ENCODE results near the gene YJEFN3.

YJEFN3 gene

GRCh38 chr19:19534556-19535265 is 6.0 kb downstream of the YJEFN3 start:
- no peak for TF ChIP-seq CTCF (IDR thresholded peaks at IDR 0.05; ENCODE audit: low read depth, low read length, missing control alignments)
- DNase-seq (ENCODE audit: extremely low read depth, low read depth) = no peak
- no peak overlapping the region for H3K4me3 ChIP-seq (replicated peaks; ENCODE audit: low read depth, low read length)

GRCh38 chr19:19535311-19536191 is 6.8 kb downstream of the YJEFN3 start:
- no peak for TF ChIP-seq CTCF (IDR thresholded peaks at IDR 0.05; ENCODE audit: low read depth, low read length, missing control alignments)
- no peak for DNase-seq (ENCODE audit: extremely low read depth, low read depth)

GRCh38 chr19:19537075-19538048 is 8.7 kb downstream of the YJEFN3 start:
- no peak for TF ChIP-seq CTCF (IDR thresholded peaks at IDR 0.05; ENCODE audit: low read depth, low read length, missing control alignments)
- DNase-seq (ENCODE audit: extremely low read depth, low read depth) = no peak
- no peak overlapping the region for H3K4me3 ChIP-seq (replicated peaks; ENCODE audit: low read depth, low read length)

More at GRCh38 chr19:19535311-19536191, 6.8 kb downstream of the YJEFN3 start:
- no peak overlapping the region for H3K4me3 ChIP-seq (replicated peaks; ENCODE audit: low read depth, low read length)

- peak within 1 kb of the TSS; percentile 29 for H3K4me3 ChIP-seq (replicated peaks; ENCODE audit: low read depth, low read length)
- DNase-seq (ENCODE audit: extremely low read depth, low read depth) = no peak
- TF ChIP-seq CTCF (IDR thresholded peaks at IDR 0.05; ENCODE audit: low read depth, low read length, missing control alignments) = no peak
Measured at GRCh38 chr19:19538061-19538784, 9.5 kb downstream of the YJEFN3 start, which contains the start of gene CILP2. Gene CILP2 (plus strand): TSS chr19:19538265. CDS start chr19:19538350, 85 bp downstream.

GRCh38 chr19:19538785-19539166 is 10.1 kb downstream of the YJEFN3 start:
- no peak for TF ChIP-seq CTCF (IDR thresholded peaks at IDR 0.05; ENCODE audit: low read depth, low read length, missing control alignments)
- no peak overlapping the region for H3K4me3 ChIP-seq (replicated peaks; ENCODE audit: low read depth, low read length)
- DNase-seq (ENCODE audit: extremely low read depth, low read depth) = no peak

- TF ChIP-seq CTCF (IDR thresholded peaks at IDR 0.05; ENCODE audit: low read depth, low read length, missing control alignments) = no peak
- H3K4me3 ChIP-seq (replicated peaks; ENCODE audit: low read depth, low read length) = no peak overlapping the region
- no peak for DNase-seq (ENCODE audit: extremely low read depth, low read depth)
Measured at GRCh38 chr19:19539698-19540063, 11.0 kb downstream of the YJEFN3 start.

Measured in HFF-Myc (cell line).